HG03571 (cell line): ENCODE data around the gene IL1R1.

Source experiments
- ATAC-seq: cut with Tn5 transposase; IDR thresholded peaks from one replicate; pipeline ENCODE4 v1.9.1; 2021; ENCODE audit not compliant: unreplicated experiment

IL1R1 gene

GRCh38 chr2:102171946-102172345, 29.4 kb downstream of the IL1R1 start:
- ATAC-seq: no peak

- ATAC-seq: no peak
Measured at GRCh38 chr2:102172745-102173144, 30.2 kb downstream of the IL1R1 start.

GRCh38 chr2:102176172-102176571, 33.6 kb downstream of the IL1R1 start:
- ATAC-seq: no peak

GRCh38 chr2:102177814-102178478, 35.4 kb downstream of the IL1R1 start:
- ATAC-seq: no peak

GRCh38 chr2:102179061-102179460, 36.5 kb downstream of the IL1R1 start:
- no peak for ATAC-seq

- ATAC-seq: no peak
Measured at GRCh38 chr2:102179788-102180686, 37.5 kb downstream of the IL1R1 start.

GRCh38 chr2:102180687-102180999, 38.1 kb downstream of the IL1R1 start:
- ATAC-seq: no peak

GRCh38 chr2:102181376-102181775, 38.8 kb downstream of the IL1R1 start:
- no peak for ATAC-seq

GRCh38 chr2:102181919-102182635, 39.5 kb downstream of the IL1R1 start:
- ATAC-seq: no peak

- ATAC-seq: no peak
Measured at GRCh38 chr2:102184018-102184417, 41.5 kb downstream of the IL1R1 start.

- no peak for ATAC-seq
Measured at GRCh38 chr2:102184568-102184967, 42.0 kb downstream of the IL1R1 start.

GRCh38 chr2:102185347-102185746, 42.8 kb downstream of the IL1R1 start:
- ATAC-seq: no peak

GRCh38 chr2:102186791-102187495, 44.4 kb downstream of the IL1R1 start, which contains the start of gene IL1RL2:
Gene IL1RL2, plus strand, starts transcription at chr2:102187023. Its CDS starts 845 bp downstream, at chr2:102187868.
- no peak for ATAC-seq

- no peak for ATAC-seq
Measured at GRCh38 chr2:102187496-102188150, 45.1 kb downstream of the IL1R1 start.

GRCh38 chr2:102190430-102191107, 48.0 kb downstream of the IL1R1 start:
- ATAC-seq: no peak

- no peak for ATAC-seq
Measured at GRCh38 chr2:102191501-102191900, 49.0 kb downstream of the IL1R1 start.

GRCh38 chr2:102193074-102193473, 50.5 kb downstream of the IL1R1 start:
- no peak for ATAC-seq

GRCh38 chr2:102194609-102195268, 52.2 kb downstream of the IL1R1 start:
- ATAC-seq: no peak

GRCh38 chr2:102197389-102198137, 55.0 kb downstream of the IL1R1 start:
- ATAC-seq: no peak
